ENCODE measurements around the gene MROH2A. TPM values are rescaled to one million over a fixed set of nuclear protein-coding genes. Genes with fewer than 3 reads are reported as not detected.

The MROH2A gene
- total RNA-seq, 1 donor from 2014 or later = not detected

GRCh38 chr2:233772153-233772552 lies 6.0 kb upstream of the MROH2A start:
- ATAC-seq = no peak

GRCh38 chr2:233772583-233772982 lies 5.5 kb upstream of the MROH2A start:
- DNase-seq = no peak
- H3K9me3 ChIP-seq = no peaks in the 10 kb centered on the region
- intact Hi-C loops (cut with DNase I) = no loop called here
- H3K4me1 ChIP-seq = no peaks in the 10 kb centered on the region
- no peak for TF ChIP-seq CTCF (IDR thresholded peaks at IDR 0.05)
- H3K27me3 ChIP-seq = no peaks in the 10 kb centered on the region
- no peak overlapping the region for H3K4me3 ChIP-seq
- H3K27ac ChIP-seq = no peak overlapping the region
- no peak for ATAC-seq
- no peaks in the 10 kb centered on the region for H3K36me3 ChIP-seq

More at GRCh38 chr2:233772153-233772552, 6.0 kb upstream of the MROH2A start:
- Histone ChIP-seq H3K27ac (no peak overlapping the region), H3K4me3 (no peak overlapping the region), H3K4me1 (no peaks in the 10 kb centered on the region), H3K27me3 (no peaks in the 10 kb centered on the region), H3K9me3 (no peaks in the 10 kb centered on the region), H3K36me3 (no peaks in the 10 kb centered on the region)
- TF ChIP-seq CTCF (IDR thresholded peaks at IDR 0.05) = no peak
- intact Hi-C loops (cut with DNase I) = no loop called here
- no peak for DNase-seq

GRCh38 chr2:233773854-233774253 lies 4.3 kb upstream of the MROH2A start:
- no peaks in the 10 kb centered on the region for H3K27me3 ChIP-seq

GRCh38 chr2:233775414-233775813 lies 2.7 kb upstream of the MROH2A start:
- H3K4me1 ChIP-seq = no peaks in the 10 kb centered on the region
- no peaks in the 10 kb centered on the region for H3K36me3 ChIP-seq
- DNase-seq (no peak), ATAC-seq (no peak)
- intact Hi-C loops (cut with DNase I) = no loop called here
- H3K9me3 ChIP-seq = no peaks in the 10 kb centered on the region
- H3K4me3 ChIP-seq = no peak overlapping the region
- no peaks in the 10 kb centered on the region for H3K27me3 ChIP-seq
- TF ChIP-seq CTCF (IDR thresholded peaks at IDR 0.05) = no peak
- no peak overlapping the region for H3K27ac ChIP-seq

More at GRCh38 chr2:233773854-233774253, 4.3 kb upstream of the MROH2A start:
- H3K4me3 ChIP-seq = no peak overlapping the region
- no peak for ATAC-seq
- no peak for TF ChIP-seq CTCF (IDR thresholded peaks at IDR 0.05)
- no peak overlapping the region for H3K27ac ChIP-seq
- no peak for DNase-seq
- H3K9me3 ChIP-seq = no peaks in the 10 kb centered on the region
- intact Hi-C loops (cut with DNase I) = no loop called here
- no peaks in the 10 kb centered on the region for H3K4me1 ChIP-seq
- no peaks in the 10 kb centered on the region for H3K36me3 ChIP-seq

GRCh38 chr2:233779722-233780121 lies 1.6 kb downstream of the MROH2A start:
- H3K9me3 ChIP-seq = no peaks in the 10 kb centered on the region
- no peaks in the 10 kb centered on the region for H3K4me1 ChIP-seq
- H3K27ac ChIP-seq = no peak overlapping the region
- intact Hi-C loops (cut with DNase I) = no loop called here
- ATAC-seq (peak; percentile 32), DNase-seq (no peak)
- no peaks in the 10 kb centered on the region for H3K27me3 ChIP-seq
- H3K36me3 ChIP-seq = no peaks in the 10 kb centered on the region
- no peak for TF ChIP-seq CTCF (IDR thresholded peaks at IDR 0.05)
- H3K4me3 ChIP-seq = no peak overlapping the region

- DNase-seq (no peak), ATAC-seq (no peak)
- TF ChIP-seq CTCF (IDR thresholded peaks at IDR 0.05) = no peak
- no peak overlapping the region for H3K27ac ChIP-seq
- H3K27me3 ChIP-seq = no peaks in the 10 kb centered on the region
- H3K4me1 ChIP-seq = no peaks in the 10 kb centered on the region
- intact Hi-C loops (cut with DNase I) = no loop called here
- H3K36me3 ChIP-seq = no peaks in the 10 kb centered on the region
- H3K9me3 ChIP-seq = no peaks in the 10 kb centered on the region
- H3K4me3 ChIP-seq = no peak overlapping the region
Observed at GRCh38 chr2:233780771-233781170, 2.6 kb downstream of the MROH2A start.

Measured in upper lobe of right lung (tissue), 1 donor.